Retinal pigment epithelial cell (primary cell): ENCODE measurements around the gene RPH3AL.

Experiments used
- DNase-seq: peaks from one replicate; pipeline ENCODE4 v3.0.0-alpha.2; 2010; ENCODE audit warnings: low read depth
- H3K4me3 ChIP-seq: 2 replicates; pipeline ENCODE4 v1.5.1; 2011; ENCODE audit warnings: mild to moderate bottlenecking, low read length, control low read depth, moderate library complexity
- CTCF ChIP-seq: conservative IDR thresholded peaks from 2 replicates; pipeline ENCODE4 v1.5.1; 2011; ENCODE audit warnings: low read depth, low read length, control low read depth, inconsistent platforms

Gene RPH3AL

GRCh38 chr17:327296-327695 is 25.3 kb downstream of the RPH3AL start:
- DNase-seq: no peak
- no peak for TF ChIP-seq CTCF
- no peak overlapping the region for H3K4me3 ChIP-seq

GRCh38 chr17:326010-326621 is 26.5 kb downstream of the RPH3AL start:
- H3K4me3 ChIP-seq: no peak overlapping the region
- no peak for DNase-seq
- no peak for TF ChIP-seq CTCF

GRCh38 chr17:325270-326009 is 27.2 kb downstream of the RPH3AL start:
- TF ChIP-seq CTCF: no peak
- DNase-seq: no peak
- H3K4me3 ChIP-seq: no peak overlapping the region

GRCh38 chr17:323721-324571 is 28.7 kb downstream of the RPH3AL start:
- no peak for TF ChIP-seq CTCF
- DNase-seq: no peak
- no peak overlapping the region for H3K4me3 ChIP-seq

GRCh38 chr17:323181-323580 is 29.4 kb downstream of the RPH3AL start:
- TF ChIP-seq CTCF: no peak
- DNase-seq: no peak
- no peak overlapping the region for H3K4me3 ChIP-seq

GRCh38 chr17:322006-322780 is 30.4 kb downstream of the RPH3AL start:
- no peak overlapping the region for H3K4me3 ChIP-seq
- no peak for DNase-seq
- TF ChIP-seq CTCF: no peak
